ENCODE data around the gene CBFA2T3. TPM values are rescaled to one million over a fixed set of nuclear protein-coding genes. Genes with fewer than 3 reads are reported as not detected.
"Not testable (repeated sequence)": the region's sequence is repeated elsewhere in the genome, so short reads cannot be mapped to it uniquely, and the experiment has no call there.

CBFA2T3 gene
- total and polyA plus RNA-seq, 2 donors (not counting 1 experiment from before 2014, with no cell fraction given) = 40.8 to 58.3 TPM

- H3K4me3 ChIP-seq (ENCODE audit: control extremely low read depth in 1 of 5, extremely low read depth in 1 of 5, insufficient read depth in 1 of 5, low read depth in 2 of 5, low read length in 4 of 5) = no peak overlapping the region
- TF ChIP-seq EZH2 (IDR thresholded peaks at IDR 0.05; ENCODE audit: borderline replicate concordance, insufficient read depth, low read depth, low read length, poor library complexity, severe bottlenecking) (no peak), CTCF (IDR thresholded peaks at IDR 0.05) (no peak)
- H3K4me1 ChIP-seq (ENCODE audit: control insufficient read depth in 2 of 2, insufficient read depth in 2 of 2, low read length in 2 of 2) = peaks cover 15 to 17% of the 10 kb centered on the region in 2 donors
- H3K4me2 ChIP-seq (replicated peaks; ENCODE audit: low read depth, low read length, poor library complexity, severe bottlenecking) = peak overlapping the region; percentile 43
- H3K36me3 ChIP-seq (replicated peaks in 1 of 2; ENCODE audit: control extremely low read depth in 1 of 2, control insufficient read depth in 1 of 2, extremely low read depth in 1 of 2, insufficient read depth in 2 of 2, low read length in 1 of 2) = peaks cover 0 to 73% of the 10 kb centered on the region in 2 experiments
- H2AFZ ChIP-seq (ENCODE audit: insufficient read depth, low read depth, low read length, poor library complexity, severe bottlenecking) = no peak overlapping the region
- intact Hi-C loops (cut with micrococcal nuclease) = no loop called here
- ChIA-PET POLR2A (interaction anchor here (0.9 kb wide), 1 partner anchor 10 kb away, joined by 3 read pairs; no protein-coding TSS in a partner anchor), CTCF (no interaction called here)
- no peaks in the 10 kb centered on the region for H3K27me3 ChIP-seq (replicated peaks in 1 of 4; ENCODE audit: control extremely low read depth in 1 of 4, control insufficient read depth in 3 of 4, insufficient read depth in 4 of 4, low read length in 3 of 4)
- Mint-ChIP-seq H3K27ac (no peak overlapping the region), H3K9me3 (ENCODE audit: insufficient read depth) (no peaks in the 10 kb centered on the region), H3K27me3 (no peaks in the 10 kb centered on the region), H3K4me3 (no peak overlapping the region), H3K4me1 (peaks cover 12% of the 10 kb centered on the region)
- H3K9me3 ChIP-seq (ENCODE audit: control extremely low read depth in 1 of 3, control insufficient read depth in 2 of 3, insufficient read depth in 1 of 3, low read length in 2 of 3) = no peaks in the 10 kb centered on the region
- DNase-seq (no peak), ATAC-seq (ENCODE audit: low read depth) (no peak)
- H3K27ac ChIP-seq (ENCODE audit: low read length in 2 of 2) = peak overlapping the region in 1 of 2 donors; percentile 51
- H4K20me1 ChIP-seq (ENCODE audit: control insufficient read depth, insufficient read depth, low read length, poor library complexity, severe bottlenecking) = peaks cover 94% of the 10 kb centered on the region
- WGBS (ENCODE audit: insufficient coverage) = 75% methylated on average over 17 of the region's 22 CpGs
- H3K9ac ChIP-seq (ENCODE audit: low read length) = no peak overlapping the region
- peaks cover 51% of the 10 kb centered on the region for H3K79me2 ChIP-seq (ENCODE audit: control insufficient read depth, insufficient read depth, low read length)
These were observed 81.7 kb downstream of the CBFA2T3 start for GRCh38 chr16:88895335-88895734.

GRCh38 chr16:88894681-88895300 lies 82.2 kb downstream of the CBFA2T3 start:
- DNase-seq = peak; percentile 42
- peak overlapping the region in 1 of 2 donors; percentile 51 for H3K27ac ChIP-seq (ENCODE audit: low read length in 2 of 2)
- WGBS (ENCODE audit: insufficient coverage) = 45% methylated on average over 19 of the region's 21 CpGs
- Mint-ChIP-seq H3K4me3 (peak overlapping the region; percentile 32), H3K27ac (peak overlapping the region; percentile 77), H3K27me3 (no peaks in the 10 kb centered on the region), H3K9me3 (ENCODE audit: insufficient read depth) (no peaks in the 10 kb centered on the region), H3K4me1 (peaks cover 12% of the 10 kb centered on the region)
- intact Hi-C loops (cut with micrococcal nuclease) = no loop called here
- peak overlapping the region; percentile 43 for H3K4me2 ChIP-seq (replicated peaks; ENCODE audit: low read depth, low read length, poor library complexity, severe bottlenecking)
- no peaks in the 10 kb centered on the region for H3K9me3 ChIP-seq (ENCODE audit: control extremely low read depth in 1 of 3, control insufficient read depth in 2 of 3, insufficient read depth in 1 of 3, low read length in 2 of 3)
- H3K4me3 ChIP-seq (ENCODE audit: control extremely low read depth in 1 of 5, extremely low read depth in 1 of 5, insufficient read depth in 1 of 5, low read depth in 2 of 5, low read length in 4 of 5) = no peak overlapping the region
- H4K20me1 ChIP-seq (ENCODE audit: control insufficient read depth, insufficient read depth, low read length, poor library complexity, severe bottlenecking) = peaks cover 93% of the 10 kb centered on the region
- peaks cover 46% of the 10 kb centered on the region for H3K79me2 ChIP-seq (ENCODE audit: control insufficient read depth, insufficient read depth, low read length)
- no peaks in the 10 kb centered on the region for H3K27me3 ChIP-seq (replicated peaks in 1 of 4; ENCODE audit: control extremely low read depth in 1 of 4, control insufficient read depth in 3 of 4, insufficient read depth in 4 of 4, low read length in 3 of 4)
- TF ChIP-seq EZH2 (IDR thresholded peaks at IDR 0.05; ENCODE audit: borderline replicate concordance, insufficient read depth, low read depth, low read length, poor library complexity, severe bottlenecking) (no peak), CTCF (IDR thresholded peaks at IDR 0.05) (no peak)
- ChIA-PET CTCF (no interaction called here), POLR2A (interaction anchor here (0.9 kb wide), 1 partner anchor 10 kb away, joined by 3 read pairs; no protein-coding TSS in a partner anchor)
- no peak overlapping the region for H3K9ac ChIP-seq (ENCODE audit: low read length)
- H2AFZ ChIP-seq (ENCODE audit: insufficient read depth, low read depth, low read length, poor library complexity, severe bottlenecking) = no peak overlapping the region
- peaks cover 0 to 73% of the 10 kb centered on the region in 2 experiments for H3K36me3 ChIP-seq (replicated peaks in 1 of 2; ENCODE audit: control extremely low read depth in 1 of 2, control insufficient read depth in 1 of 2, extremely low read depth in 1 of 2, insufficient read depth in 2 of 2, low read length in 1 of 2)
- peaks cover 15 to 17% of the 10 kb centered on the region in 2 donors for H3K4me1 ChIP-seq (ENCODE audit: control insufficient read depth in 2 of 2, insufficient read depth in 2 of 2, low read length in 2 of 2)
- ATAC-seq (ENCODE audit: low read depth) = peak; percentile 72

GRCh38 chr16:88894266-88894665 lies 82.7 kb downstream of the CBFA2T3 start:
- Mint-ChIP-seq H3K4me1 (peaks cover 12% of the 10 kb centered on the region), H3K4me3 (peak overlapping the region; percentile 32), H3K27ac (peak overlapping the region; percentile 77)
- POLR2A ChIA-PET = interaction anchor here (0.9 kb wide), 1 partner anchor 11 kb away, joined by 3 read pairs; no protein-coding TSS in a partner anchor
- Histone ChIP-seq H3K36me3 (replicated peaks in 1 of 2; ENCODE audit: control extremely low read depth in 1 of 2, control insufficient read depth in 1 of 2, extremely low read depth in 1 of 2, insufficient read depth in 2 of 2, low read length in 1 of 2) (peaks cover 0 to 72% of the 10 kb centered on the region in 2 experiments), H4K20me1 (ENCODE audit: control insufficient read depth, insufficient read depth, low read length, poor library complexity, severe bottlenecking) (peaks cover 88% of the 10 kb centered on the region), H3K79me2 (ENCODE audit: control insufficient read depth, insufficient read depth, low read length) (peaks cover 40% of the 10 kb centered on the region), H3K4me1 (ENCODE audit: control insufficient read depth in 2 of 2, insufficient read depth in 2 of 2, low read length in 2 of 2) (peaks cover 15 to 17% of the 10 kb centered on the region in 2 donors), H3K4me2 (replicated peaks; ENCODE audit: low read depth, low read length, poor library complexity, severe bottlenecking) (peak overlapping the region; percentile 43)
- H3K9me3 Mint-ChIP-seq (ENCODE audit: insufficient read depth); H3K27ac ChIP-seq (ENCODE audit: low read length in 2 of 2); CTCF ChIA-PET; DNase-seq; H3K27me3 Mint-ChIP-seq; H3K27me3 ChIP-seq (replicated peaks in 1 of 4; ENCODE audit: control extremely low read depth in 1 of 4, control insufficient read depth in 3 of 4, insufficient read depth in 4 of 4, low read length in 3 of 4); H2AFZ ChIP-seq (ENCODE audit: insufficient read depth, low read depth, low read length, poor library complexity, severe bottlenecking); H3K9me3 ChIP-seq (ENCODE audit: control extremely low read depth in 1 of 3, control insufficient read depth in 2 of 3, insufficient read depth in 1 of 3, low read length in 2 of 3); H3K4me3 ChIP-seq (ENCODE audit: control extremely low read depth in 1 of 5, extremely low read depth in 1 of 5, insufficient read depth in 1 of 5, low read depth in 2 of 5, low read length in 4 of 5); H3K9ac ChIP-seq (ENCODE audit: low read length); intact Hi-C loops (cut with micrococcal nuclease); ATAC-seq (ENCODE audit: low read depth): not testable (repeated sequence)
- whole genome bisulfite sequencing (ENCODE audit: insufficient coverage) = 46% methylated on average over 3 of the region's 6 CpGs

All from B cell (primary cell).